ENCODE data around the gene CCR5AS.

CCR5AS gene

DNA sequence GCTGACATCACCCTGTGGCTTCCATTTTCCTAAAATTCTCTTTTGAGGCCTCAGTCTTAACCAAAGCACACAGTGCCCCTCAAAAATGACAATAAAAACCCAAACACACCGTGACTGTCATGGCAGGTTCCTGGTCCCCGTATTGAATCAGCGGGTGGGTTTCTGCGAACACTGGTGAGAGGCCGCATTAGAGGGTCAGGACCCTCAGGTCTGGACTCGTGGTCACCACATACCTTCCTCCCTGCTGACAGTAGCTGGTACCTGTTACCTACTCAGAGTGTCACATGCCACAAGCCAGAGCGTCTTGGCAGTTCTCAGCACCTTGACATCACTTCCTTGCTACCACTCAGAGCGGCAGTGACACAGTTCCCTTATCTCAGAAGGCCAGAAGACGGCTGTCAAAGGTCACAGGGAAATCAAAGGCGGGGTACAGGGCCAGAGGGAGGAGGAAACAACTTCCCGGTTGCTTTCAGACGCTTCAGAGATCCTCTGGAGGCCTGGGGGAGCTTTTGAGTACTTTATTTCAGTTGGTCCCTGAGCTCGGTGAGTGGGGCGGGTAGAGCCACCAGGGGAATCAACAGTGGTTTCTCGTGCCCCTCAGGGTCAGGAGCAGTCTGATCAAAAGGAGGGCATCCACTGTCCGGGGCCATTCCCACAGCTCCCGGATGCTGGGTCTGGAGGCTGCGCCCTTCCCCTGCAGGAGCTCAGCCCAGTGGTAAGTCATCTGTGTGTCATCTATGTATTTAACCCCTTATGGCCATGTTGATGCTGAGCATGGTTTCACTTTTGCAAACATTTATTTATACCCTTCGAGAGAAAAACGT lies at the start of gene CCR5AS, which contains the start of gene CCRL2:
Gene CCR5AS (minus strand): TSS at position 279 of the 824 bp plus-strand sequence.
Gene CCRL2 (plus strand): TSS at position 472 of the 824 bp plus-strand sequence. CDS start 821 bp downstream, outside the sequence.
- Mint-ChIP-seq H3K4me1 (ENCODE audit: low read depth) (peaks cover 27% of the 10 kb centered on the region), H3K9me3 (no peaks in the 10 kb centered on the region), H3K4me3 (ENCODE audit: low read depth) (peak within 1 kb of the TSS; percentile 73), H3K27ac (peak within 1 kb of the TSS; percentile 80), H3K27me3 (ENCODE audit: low read depth) (peaks cover 14% of the 10 kb centered on the region), H3K36me3 (ENCODE audit: low read depth) (no peaks in the 10 kb centered on the region)
- peak; percentile 32 for DNase-seq (ENCODE audit: low spot score)
- intact Hi-C loops (cut with micrococcal nuclease) = no loop called here

DNA sequence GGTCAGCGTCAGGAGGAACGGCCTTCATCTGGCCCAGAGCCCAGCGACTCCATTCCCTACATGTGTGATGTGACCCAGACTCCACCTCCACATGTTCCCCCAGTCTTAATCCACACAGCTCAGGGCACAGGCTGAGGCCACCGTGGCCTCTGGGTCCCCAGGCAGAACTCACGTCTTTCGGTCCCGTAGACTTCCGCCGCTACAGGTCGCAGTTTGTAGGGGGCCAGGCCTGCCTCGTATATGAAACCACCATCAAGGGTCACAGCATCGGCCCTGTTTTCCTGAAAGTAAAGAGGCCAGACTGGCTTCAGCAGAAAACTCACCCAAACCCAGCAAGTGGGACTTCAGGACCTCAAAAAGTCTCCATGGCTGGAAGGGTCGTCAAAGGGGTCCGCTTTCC lies 49.3 kb upstream of the CCR5AS start:
- H3K9me3 Mint-ChIP-seq = no peaks in the 10 kb centered on the region
- no peaks in the 10 kb centered on the region for H3K4me1 Mint-ChIP-seq (ENCODE audit: low read depth)
- intact Hi-C loops (cut with micrococcal nuclease) = no loop called here
- H3K27me3 Mint-ChIP-seq (ENCODE audit: low read depth) = peaks cover 38% of the 10 kb centered on the region
- H3K4me3 Mint-ChIP-seq (ENCODE audit: low read depth) = no peak overlapping the region
- H3K27ac Mint-ChIP-seq = no peak overlapping the region
- H3K36me3 Mint-ChIP-seq (ENCODE audit: low read depth) = no peaks in the 10 kb centered on the region
- DNase-seq (ENCODE audit: low spot score) = no peak

- DNase-seq (ENCODE audit: low spot score) = no peak
- Mint-ChIP-seq H3K4me3 (ENCODE audit: low read depth) (no peak overlapping the region), H3K4me1 (ENCODE audit: low read depth) (no peaks in the 10 kb centered on the region), H3K9me3 (no peaks in the 10 kb centered on the region), H3K27me3 (ENCODE audit: low read depth) (peaks cover 35% of the 10 kb centered on the region), H3K27ac (no peak overlapping the region), H3K36me3 (ENCODE audit: low read depth) (no peaks in the 10 kb centered on the region)
- intact Hi-C loops (cut with micrococcal nuclease) = no loop called here
These were observed 48.6 kb upstream of the CCR5AS start for GRCh38 chr3:46455231-46456115.

DNA sequence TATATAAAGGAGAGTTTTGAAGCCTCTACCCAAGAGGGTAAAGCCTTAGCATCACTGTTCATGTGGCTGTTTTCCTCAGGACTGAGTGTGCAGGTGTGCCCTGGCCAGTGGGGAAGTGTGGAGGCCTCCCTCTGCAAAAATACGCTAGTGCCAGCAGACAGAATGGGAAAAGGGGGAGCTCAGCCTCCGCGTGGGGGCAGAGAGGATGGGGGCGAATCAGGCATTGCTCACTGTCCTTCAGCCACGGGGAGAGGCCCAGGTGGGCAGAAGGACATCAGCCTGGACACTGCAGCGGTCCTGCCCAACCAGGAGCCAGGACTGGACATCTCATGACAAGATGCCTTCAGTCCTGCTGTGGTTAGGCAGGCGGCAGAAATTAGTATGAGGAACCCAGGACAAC lies 47.7 kb upstream of the CCR5AS start:
- no peak overlapping the region for H3K27ac Mint-ChIP-seq
- intact Hi-C loops (cut with micrococcal nuclease) = no loop called here
- no peak for DNase-seq (ENCODE audit: low spot score)
- no peaks in the 10 kb centered on the region for H3K36me3 Mint-ChIP-seq (ENCODE audit: low read depth)
- H3K9me3 Mint-ChIP-seq = no peaks in the 10 kb centered on the region
- no peaks in the 10 kb centered on the region for H3K4me1 Mint-ChIP-seq (ENCODE audit: low read depth)
- peaks cover 28% of the 10 kb centered on the region for H3K27me3 Mint-ChIP-seq (ENCODE audit: low read depth)
- H3K4me3 Mint-ChIP-seq (ENCODE audit: low read depth) = no peak overlapping the region

DNA sequence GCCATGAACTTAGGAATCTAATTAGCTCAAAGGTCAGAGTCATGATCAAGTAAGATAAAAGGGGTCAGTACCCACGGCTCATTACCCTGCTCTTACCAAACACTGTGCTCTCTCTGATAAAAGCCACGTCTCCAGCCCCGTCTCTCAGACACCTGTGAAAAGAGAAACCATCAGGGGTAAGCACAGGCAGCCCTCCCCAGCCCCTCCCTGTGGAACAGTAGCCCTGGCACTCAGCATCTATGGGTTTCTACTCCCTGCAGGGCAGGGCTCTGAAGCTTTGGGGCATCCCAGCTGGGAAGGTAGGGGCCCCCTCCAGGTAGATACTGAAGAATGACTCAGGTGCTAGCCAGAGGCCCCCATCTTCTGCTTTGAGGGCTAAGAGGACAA lies 47.3 kb upstream of the CCR5AS start:
- Mint-ChIP-seq H3K27ac (no peak overlapping the region), H3K36me3 (ENCODE audit: low read depth) (no peaks in the 10 kb centered on the region), H3K4me1 (ENCODE audit: low read depth) (no peaks in the 10 kb centered on the region), H3K27me3 (ENCODE audit: low read depth) (peaks cover 25% of the 10 kb centered on the region), H3K4me3 (ENCODE audit: low read depth) (no peak overlapping the region), H3K9me3 (no peaks in the 10 kb centered on the region)
- intact Hi-C loops (cut with micrococcal nuclease) = no loop called here
- no peak for DNase-seq (ENCODE audit: low spot score)

DNA sequence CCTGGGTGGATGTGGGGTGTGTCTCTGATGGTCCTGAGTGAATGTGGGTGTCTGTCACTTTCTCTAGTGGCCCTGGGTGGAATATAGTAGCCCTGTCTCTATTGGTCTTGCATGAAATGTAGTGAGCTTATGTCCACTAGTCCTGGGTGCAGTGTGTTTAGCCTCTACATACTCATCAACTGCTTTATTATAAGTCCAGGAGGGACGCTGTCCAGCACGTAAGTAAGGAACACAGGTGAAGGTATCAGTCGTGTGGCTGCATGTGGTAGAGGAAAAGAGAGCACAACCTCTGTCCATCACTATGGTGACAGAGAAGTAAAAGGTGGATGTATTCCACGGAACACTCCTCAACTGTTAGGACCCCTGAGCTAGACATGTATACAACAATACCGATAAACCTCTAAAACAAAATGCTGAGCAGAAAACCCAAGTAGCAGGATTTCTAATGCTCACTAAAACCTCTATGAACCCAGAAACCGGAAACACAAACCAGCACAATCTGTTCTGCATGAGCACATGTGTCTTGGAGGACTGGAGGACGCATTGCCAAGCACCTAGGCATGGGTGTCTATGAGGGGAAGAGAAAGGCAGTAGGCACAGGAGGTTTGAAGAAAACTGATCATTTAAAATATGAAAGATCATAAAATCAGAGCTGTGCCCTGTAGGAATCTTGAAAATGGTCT lies 46.8 kb upstream of the CCR5AS start:
- DNase-seq (ENCODE audit: low spot score) = no peak
- no peaks in the 10 kb centered on the region for H3K9me3 Mint-ChIP-seq
- H3K4me1 Mint-ChIP-seq (ENCODE audit: low read depth) = no peaks in the 10 kb centered on the region
- no peak overlapping the region for H3K27ac Mint-ChIP-seq
- H3K4me3 Mint-ChIP-seq (ENCODE audit: low read depth) = no peak overlapping the region
- intact Hi-C loops (cut with micrococcal nuclease) = no loop called here
- no peaks in the 10 kb centered on the region for H3K36me3 Mint-ChIP-seq (ENCODE audit: low read depth)
- peaks cover 25% of the 10 kb centered on the region for H3K27me3 Mint-ChIP-seq (ENCODE audit: low read depth)

- peaks cover 30% of the 10 kb centered on the region for H3K27me3 Mint-ChIP-seq (ENCODE audit: low read depth)
- intact Hi-C loops (cut with micrococcal nuclease) = no loop called here
- no peak for DNase-seq (ENCODE audit: low spot score)
- no peaks in the 10 kb centered on the region for H3K4me1 Mint-ChIP-seq (ENCODE audit: low read depth)
- no peak overlapping the region for H3K27ac Mint-ChIP-seq
- no peak overlapping the region for H3K4me3 Mint-ChIP-seq (ENCODE audit: low read depth)
- H3K36me3 Mint-ChIP-seq (ENCODE audit: low read depth) = no peaks in the 10 kb centered on the region
- no peaks in the 10 kb centered on the region for H3K9me3 Mint-ChIP-seq
These were observed 43.1 kb upstream of the CCR5AS start for GRCh38 chr3:46449755-46450552.

- no peak for DNase-seq (ENCODE audit: low spot score)
- H3K36me3 Mint-ChIP-seq (ENCODE audit: low read depth) = no peaks in the 10 kb centered on the region
- H3K27ac Mint-ChIP-seq = no peak overlapping the region
- H3K4me1 Mint-ChIP-seq (ENCODE audit: low read depth) = no peaks in the 10 kb centered on the region
- H3K9me3 Mint-ChIP-seq = no peaks in the 10 kb centered on the region
- H3K27me3 Mint-ChIP-seq (ENCODE audit: low read depth) = peaks cover 28% of the 10 kb centered on the region
- no peak overlapping the region for H3K4me3 Mint-ChIP-seq (ENCODE audit: low read depth)
- intact Hi-C loops (cut with micrococcal nuclease) = no loop called here
These were observed 41.9 kb upstream of the CCR5AS start for GRCh38 chr3:46448721-46449120.

DNA sequence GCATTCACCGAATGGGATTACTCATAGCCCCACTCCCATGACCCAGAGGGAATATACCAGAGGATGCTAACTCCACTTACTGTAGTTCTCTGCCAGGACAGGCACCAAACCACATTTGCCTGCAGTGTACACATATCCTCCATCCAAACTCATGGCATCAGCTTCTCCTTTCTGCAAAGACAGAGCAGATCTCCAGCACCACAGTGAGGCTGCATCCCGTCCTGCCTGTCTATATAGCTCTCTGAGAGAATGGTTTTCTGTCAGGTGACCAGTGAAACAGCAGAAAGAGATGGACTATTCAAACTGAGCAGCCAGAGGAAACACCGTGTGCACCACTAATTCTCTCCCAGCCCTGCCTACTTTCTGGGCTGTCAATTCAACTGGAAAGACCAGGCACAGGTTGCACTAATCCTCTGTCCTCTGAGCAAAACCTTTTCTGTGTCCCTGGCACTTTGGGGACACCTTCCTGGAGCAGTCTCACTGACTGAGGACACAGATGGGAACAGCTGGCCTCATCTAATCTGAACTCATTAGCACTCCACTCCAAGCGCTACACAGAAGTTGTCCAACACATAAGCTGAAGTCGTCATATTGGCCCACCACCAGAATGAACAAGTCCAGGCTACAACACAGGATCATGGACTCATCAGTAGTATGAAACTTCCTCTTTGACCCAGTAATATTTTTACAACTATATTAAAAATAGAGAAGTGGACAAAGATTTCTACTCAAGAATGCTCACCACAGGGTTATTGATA lies 40.5 kb upstream of the CCR5AS start:
- Mint-ChIP-seq H3K27me3 (ENCODE audit: low read depth) (peaks cover 16% of the 10 kb centered on the region), H3K9me3 (no peaks in the 10 kb centered on the region), H3K27ac (no peak overlapping the region), H3K4me3 (ENCODE audit: low read depth) (no peak overlapping the region), H3K36me3 (ENCODE audit: low read depth) (no peaks in the 10 kb centered on the region), H3K4me1 (ENCODE audit: low read depth) (no peaks in the 10 kb centered on the region)
- DNase-seq (ENCODE audit: low spot score) = no peak
- intact Hi-C loops (cut with micrococcal nuclease) = no loop called here

- Mint-ChIP-seq H3K4me3 (ENCODE audit: low read depth) (no peak overlapping the region), H3K9me3 (no peaks in the 10 kb centered on the region), H3K4me1 (ENCODE audit: low read depth) (peaks cover 18% of the 10 kb centered on the region), H3K27ac (no peak overlapping the region), H3K36me3 (ENCODE audit: low read depth) (no peaks in the 10 kb centered on the region), H3K27me3 (ENCODE audit: low read depth) (peaks cover 10% of the 10 kb centered on the region)
- DNase-seq (ENCODE audit: low spot score) = peak; percentile 14
- intact Hi-C loops (cut with micrococcal nuclease) = loop anchor here (5.0 kb wide), 2 partner anchors 71 to 151 kb away; partner anchors contain the start of gene CCR5
These were observed 36.0 kb upstream of the CCR5AS start for GRCh38 chr3:46442576-46443530.

Measured in activated T-helper 2 cell treated with anti-CD3 and anti-CD28 coated beads, Interferon-gamma antibody, Interleukin-2, Interleukin-4, amounts not matched to agents 10 μg/mL and 5 μg/mL and 100 μg/mL, durations not matched to agents 14 hours and 24 hours and 36 hours (primary cell).